HG03378 (cell line): ENCODE data around the gene RERE.
A peak's percentile ranks its signal among the peaks of the same experiment; 100 is the strongest.

Experiments
- ATAC-seq: cut with Tn5 transposase; IDR thresholded peaks from one replicate; pipeline ENCODE4 v1.9.1; 2021; ENCODE audit warnings: mild to moderate bottlenecking, moderate library complexity; ENCODE audit not compliant: unreplicated experiment

The RERE gene

GRCh38 chr1:8437347-8437746, 380.1 kb downstream of the RERE start:
- ATAC-seq, result no peak

- ATAC-seq, result no peak
These were observed 381.8 kb downstream of the RERE start for GRCh38 chr1:8435569-8436071.

- no peak for ATAC-seq
These were observed 383.3 kb downstream of the RERE start for GRCh38 chr1:8434101-8434500.

GRCh38 chr1:8431784-8432183, 385.7 kb downstream of the RERE start:
- ATAC-seq, result no peak

GRCh38 chr1:8431019-8431418, 386.4 kb downstream of the RERE start:
- no peak for ATAC-seq

- no peak for ATAC-seq
These were observed 387.0 kb downstream of the RERE start for GRCh38 chr1:8430476-8430875.

GRCh38 chr1:8429549-8430110, 387.8 kb downstream of the RERE start:
- ATAC-seq, result no peak

- no peak for ATAC-seq
These were observed 389.0 kb downstream of the RERE start for GRCh38 chr1:8428441-8428840.

- no peak for ATAC-seq
These were observed 389.5 kb downstream of the RERE start for GRCh38 chr1:8427986-8428385.

- peak; percentile 55 for ATAC-seq
These were observed 389.9 kb downstream of the RERE start for GRCh38 chr1:8427493-8427892.

GRCh38 chr1:8426996-8427395, 390.4 kb downstream of the RERE start:
- no peak for ATAC-seq

- no peak for ATAC-seq
These were observed 391.7 kb downstream of the RERE start for GRCh38 chr1:8425781-8426161.

- no peak for ATAC-seq
These were observed 392.2 kb downstream of the RERE start for GRCh38 chr1:8425150-8425780.

GRCh38 chr1:8424539-8425116, 392.8 kb downstream of the RERE start:
- no peak for ATAC-seq

GRCh38 chr1:8423692-8424538, 393.5 kb downstream of the RERE start:
- no peak for ATAC-seq

- no peak for ATAC-seq
These were observed 394.2 kb downstream of the RERE start for GRCh38 chr1:8423269-8423691.

- no peak for ATAC-seq
These were observed 394.8 kb downstream of the RERE start for GRCh38 chr1:8422510-8423268.

GRCh38 chr1:8421721-8422120, 395.7 kb downstream of the RERE start:
- ATAC-seq, result no peak

GRCh38 chr1:8420318-8420717, 397.1 kb downstream of the RERE start:
- no peak for ATAC-seq

GRCh38 chr1:8419861-8420260, 397.6 kb downstream of the RERE start:
- no peak for ATAC-seq

- no peak for ATAC-seq
These were observed 398.3 kb downstream of the RERE start for GRCh38 chr1:8419172-8419571.
